ENCODE measurements around the gene UMPS.

Gene UMPS

DNA sequence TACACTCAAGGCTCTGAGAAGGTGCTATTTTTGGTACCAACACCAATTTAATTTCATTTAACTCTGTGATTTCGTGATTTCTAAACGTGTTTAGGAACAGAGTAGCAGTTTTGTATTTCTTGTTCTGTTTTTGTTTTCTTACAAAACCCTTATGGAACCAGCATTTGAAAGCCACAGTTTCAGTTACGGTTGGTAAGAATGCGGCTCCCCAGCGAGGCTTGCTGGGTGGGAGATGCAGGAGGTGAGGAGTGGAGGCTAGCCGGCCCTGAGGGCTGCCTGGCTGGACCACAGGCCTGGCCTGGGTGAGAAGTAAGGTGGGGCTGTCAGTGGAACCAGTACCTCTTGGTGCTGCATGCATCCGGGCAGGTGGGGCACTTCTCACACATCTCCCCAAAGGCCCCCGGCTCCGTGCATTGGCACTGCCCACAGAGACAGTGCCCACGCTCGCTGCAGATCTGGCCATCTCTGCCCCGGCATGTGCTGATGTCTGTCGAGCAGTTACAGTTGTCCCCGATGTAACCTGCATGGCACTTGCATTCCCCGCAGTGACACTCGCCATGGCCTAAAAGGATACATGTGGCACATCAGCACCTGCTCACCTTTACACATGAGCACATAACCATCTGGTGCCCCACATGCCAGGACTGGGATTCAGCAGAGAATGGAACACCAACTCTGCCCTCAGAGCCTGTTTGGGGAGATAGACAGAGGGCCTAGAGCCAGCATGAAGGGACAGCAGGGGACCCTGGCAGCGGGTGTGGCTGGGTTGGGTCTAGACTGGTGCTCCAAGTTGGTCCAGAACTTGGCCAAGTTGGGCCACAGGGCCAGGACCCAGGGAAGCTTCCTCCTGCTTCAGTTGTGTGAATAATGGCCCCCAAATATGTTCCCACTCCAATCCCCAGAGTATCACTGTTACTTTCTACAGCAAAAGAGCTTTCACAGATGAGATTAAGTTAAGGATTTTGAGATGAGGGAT, 43.4 kb downstream of the UMPS start:
- H3K4me2 ChIP-seq (ENCODE audit: low read depth, low read length, poor library complexity, severe bottlenecking): no peak overlapping the region
- H3K4me3 ChIP-seq (ENCODE audit: insufficient read depth, low read length, poor library complexity, severe bottlenecking): no peak overlapping the region
- H3K9me2 ChIP-seq (replicated peaks; ENCODE audit: insufficient read depth, low read length): no peaks in the 10 kb centered on the region
- no peak overlapping the region for H3K9ac ChIP-seq (ENCODE audit: low read length)
- H3F3A ChIP-seq (ENCODE audit: insufficient read depth): no peaks in the 10 kb centered on the region
- no peak for TF ChIP-seq EZH2phosphoT487 (conservative IDR thresholded peaks at IDR 0.05; ENCODE audit: low read length)
- TF ChIP-seq, protein P1, sequence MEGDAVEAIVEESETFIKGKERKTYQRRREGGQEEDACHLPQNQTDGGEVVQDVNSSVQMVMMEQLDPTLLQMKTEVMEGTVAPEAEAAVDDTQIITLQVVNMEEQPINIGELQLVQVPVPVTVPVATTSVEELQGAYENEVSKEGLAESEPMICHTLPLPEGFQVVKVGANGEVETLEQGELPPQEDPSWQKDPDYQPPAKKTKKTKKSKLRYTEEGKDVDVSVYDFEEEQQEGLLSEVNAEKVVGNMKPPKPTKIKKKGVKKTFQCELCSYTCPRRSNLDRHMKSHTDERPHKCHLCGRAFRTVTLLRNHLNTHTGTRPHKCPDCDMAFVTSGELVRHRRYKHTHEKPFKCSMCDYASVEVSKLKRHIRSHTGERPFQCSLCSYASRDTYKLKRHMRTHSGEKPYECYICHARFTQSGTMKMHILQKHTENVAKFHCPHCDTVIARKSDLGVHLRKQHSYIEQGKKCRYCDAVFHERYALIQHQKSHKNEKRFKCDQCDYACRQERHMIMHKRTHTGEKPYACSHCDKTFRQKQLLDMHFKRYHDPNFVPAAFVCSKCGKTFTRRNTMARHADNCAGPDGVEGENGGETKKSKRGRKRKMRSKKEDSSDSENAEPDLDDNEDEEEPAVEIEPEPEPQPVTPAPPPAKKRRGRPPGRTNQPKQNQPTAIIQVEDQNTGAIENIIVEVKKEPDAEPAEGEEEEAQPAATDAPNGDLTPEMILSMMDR (IDR thresholded peaks at IDR 0.05; ENCODE audit: insufficient read depth, low read length, poor library complexity, severe bottlenecking): no peak
- H3K9me3 ChIP-seq (ENCODE audit: insufficient read depth, low read length): no peaks in the 10 kb centered on the region
- H3K27ac ChIP-seq (ENCODE audit: low read depth, low read length): no peak overlapping the region
- no peak overlapping the region for H2AFZ ChIP-seq (ENCODE audit: low read depth, low read length, severe bottlenecking)
- no peaks in the 10 kb centered on the region for H3K36me3 ChIP-seq (ENCODE audit: low read length)
- H3K27me3 ChIP-seq (ENCODE audit: low read length): no peaks in the 10 kb centered on the region
- H3K79me2 ChIP-seq (ENCODE audit: insufficient read depth, low read length): no peaks in the 10 kb centered on the region
- H4K20me1 ChIP-seq (ENCODE audit: low read depth, low read length): no peaks in the 10 kb centered on the region

DNA sequence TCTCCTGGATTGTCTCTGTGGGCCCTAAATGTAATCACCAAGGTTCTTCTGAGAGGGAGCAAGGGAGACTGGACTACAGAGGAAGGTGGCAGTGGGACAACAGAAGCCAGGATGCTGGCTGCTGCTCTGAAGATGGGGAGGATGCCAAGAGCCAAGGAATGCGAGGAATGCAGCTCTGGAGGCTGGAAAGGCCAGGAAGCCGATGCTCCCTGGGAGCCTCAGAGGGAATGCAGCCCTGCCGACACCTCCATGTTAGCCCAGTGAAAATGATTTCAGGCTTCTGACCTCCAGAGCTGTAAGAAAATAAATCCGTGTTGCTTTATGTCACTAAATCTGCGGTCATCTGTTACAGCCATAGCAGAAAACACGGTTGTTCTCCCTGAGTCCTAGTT, 44.1 kb downstream of the UMPS start:
- Histone ChIP-seq H3K79me2 (ENCODE audit: insufficient read depth, low read length) (no peaks in the 10 kb centered on the region), H4K20me1 (ENCODE audit: low read depth, low read length) (no peaks in the 10 kb centered on the region), H3K9me2 (replicated peaks; ENCODE audit: insufficient read depth, low read length) (no peaks in the 10 kb centered on the region), H3K36me3 (ENCODE audit: low read length) (no peaks in the 10 kb centered on the region), H2AFZ (ENCODE audit: low read depth, low read length, severe bottlenecking) (no peak overlapping the region), H3F3A (ENCODE audit: insufficient read depth) (no peaks in the 10 kb centered on the region), H3K4me3 (ENCODE audit: insufficient read depth, low read length, poor library complexity, severe bottlenecking) (no peak overlapping the region), H3K9me3 (ENCODE audit: insufficient read depth, low read length) (no peaks in the 10 kb centered on the region), H3K27ac (ENCODE audit: low read depth, low read length) (no peak overlapping the region), H3K4me2 (ENCODE audit: low read depth, low read length, poor library complexity, severe bottlenecking) (no peak overlapping the region), H3K9ac (ENCODE audit: low read length) (no peak overlapping the region), H3K27me3 (ENCODE audit: low read length) (no peaks in the 10 kb centered on the region)
- TF ChIP-seq, protein P1 (IDR thresholded peaks at IDR 0.05; ENCODE audit: insufficient read depth, low read length, poor library complexity, severe bottlenecking): no peak
- TF ChIP-seq EZH2phosphoT487 (conservative IDR thresholded peaks at IDR 0.05; ENCODE audit: low read length): no peak

DNA sequence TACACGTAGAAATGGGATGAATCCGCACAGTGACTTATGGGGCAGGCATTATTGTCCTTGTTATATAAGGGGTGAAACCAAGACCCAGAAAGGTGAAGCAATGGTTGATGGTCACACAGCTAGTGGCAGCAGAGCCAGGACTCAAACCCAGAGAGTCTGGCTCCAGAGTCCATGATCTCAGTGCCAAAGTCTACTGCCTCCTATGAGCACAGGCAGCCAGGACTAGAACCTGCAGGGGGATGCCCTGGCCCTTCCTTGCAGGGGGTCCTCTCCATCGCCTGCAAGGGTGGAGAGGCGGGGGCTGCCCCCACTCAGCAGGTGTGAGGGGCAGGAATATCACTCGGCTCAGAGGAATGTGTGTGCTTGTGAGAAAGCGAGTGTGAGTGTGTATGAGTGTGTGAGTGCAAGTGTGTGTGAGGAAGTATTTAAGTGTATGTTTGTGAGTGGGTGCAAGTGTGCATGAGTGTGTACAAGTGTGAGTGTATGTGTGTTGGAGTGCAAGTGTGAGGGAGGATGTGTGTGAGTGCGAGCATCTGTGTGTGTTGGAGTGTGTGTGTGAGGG, 44.7 kb downstream of the UMPS start:
- Histone ChIP-seq H3F3A (ENCODE audit: insufficient read depth) (no peaks in the 10 kb centered on the region), H4K20me1 (ENCODE audit: low read depth, low read length) (no peaks in the 10 kb centered on the region), H3K4me3 (ENCODE audit: insufficient read depth, low read length, poor library complexity, severe bottlenecking) (no peak overlapping the region), H3K36me3 (ENCODE audit: low read length) (no peaks in the 10 kb centered on the region), H3K79me2 (ENCODE audit: insufficient read depth, low read length) (no peaks in the 10 kb centered on the region), H3K27me3 (ENCODE audit: low read length) (no peaks in the 10 kb centered on the region), H3K9ac (ENCODE audit: low read length) (no peak overlapping the region), H3K9me3 (ENCODE audit: insufficient read depth, low read length) (no peaks in the 10 kb centered on the region), H2AFZ (ENCODE audit: low read depth, low read length, severe bottlenecking) (no peak overlapping the region), H3K9me2 (replicated peaks; ENCODE audit: insufficient read depth, low read length) (no peaks in the 10 kb centered on the region), H3K4me2 (ENCODE audit: low read depth, low read length, poor library complexity, severe bottlenecking) (no peak overlapping the region), H3K27ac (ENCODE audit: low read depth, low read length) (no peak overlapping the region)
- no peak for TF ChIP-seq EZH2phosphoT487 (conservative IDR thresholded peaks at IDR 0.05; ENCODE audit: low read length)

DNA sequence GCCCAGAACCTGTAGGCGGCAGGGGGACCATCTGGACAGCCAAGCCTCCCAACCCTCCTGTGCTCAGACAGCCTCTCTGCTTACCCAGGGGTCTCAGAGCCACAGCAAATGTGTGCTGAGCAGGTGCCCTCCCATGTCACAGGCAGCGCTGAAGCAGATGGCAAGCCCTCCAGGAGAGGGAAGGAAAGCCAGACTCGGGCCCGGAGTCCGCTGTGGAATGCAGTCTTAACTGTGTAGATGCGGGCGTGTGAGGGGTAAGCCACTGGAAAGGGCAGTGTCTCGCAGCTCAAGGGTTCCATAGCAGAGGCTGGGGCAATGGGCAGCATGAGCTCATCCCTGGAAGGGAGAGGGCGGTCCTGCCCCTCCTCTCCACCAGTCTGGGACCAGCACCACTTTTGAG, 45.6 kb downstream of the UMPS start:
- Histone ChIP-seq H3K9me3 (ENCODE audit: insufficient read depth, low read length) (no peaks in the 10 kb centered on the region), H3K4me3 (ENCODE audit: insufficient read depth, low read length, poor library complexity, severe bottlenecking) (no peak overlapping the region), H2AFZ (ENCODE audit: low read depth, low read length, severe bottlenecking) (no peak overlapping the region), H3K4me2 (ENCODE audit: low read depth, low read length, poor library complexity, severe bottlenecking) (no peak overlapping the region), H3K27ac (ENCODE audit: low read depth, low read length) (no peak overlapping the region), H3K9me2 (replicated peaks; ENCODE audit: insufficient read depth, low read length) (no peaks in the 10 kb centered on the region), H3K9ac (ENCODE audit: low read length) (no peak overlapping the region), H3F3A (ENCODE audit: insufficient read depth) (no peaks in the 10 kb centered on the region), H3K27me3 (ENCODE audit: low read length) (no peaks in the 10 kb centered on the region), H3K79me2 (ENCODE audit: insufficient read depth, low read length) (no peaks in the 10 kb centered on the region), H3K36me3 (ENCODE audit: low read length) (no peaks in the 10 kb centered on the region), H4K20me1 (ENCODE audit: low read depth, low read length) (no peaks in the 10 kb centered on the region)
- TF ChIP-seq, protein P1 (IDR thresholded peaks at IDR 0.05; ENCODE audit: insufficient read depth, low read length, poor library complexity, severe bottlenecking): no peak
- TF ChIP-seq EZH2phosphoT487 (conservative IDR thresholded peaks at IDR 0.05; ENCODE audit: low read length): no peak
